GM10847 (cell line): Measurements from ENCODE around the gene MEGF6.

Source experiments
- POLR2A ChIP-seq: IDR thresholded peaks from 2 replicates; pipeline ENCODE4 v1.6.1; 2011; ENCODE audit not compliant: insufficient read length; ENCODE audit errors: extremely low read depth

Gene MEGF6

DNA sequence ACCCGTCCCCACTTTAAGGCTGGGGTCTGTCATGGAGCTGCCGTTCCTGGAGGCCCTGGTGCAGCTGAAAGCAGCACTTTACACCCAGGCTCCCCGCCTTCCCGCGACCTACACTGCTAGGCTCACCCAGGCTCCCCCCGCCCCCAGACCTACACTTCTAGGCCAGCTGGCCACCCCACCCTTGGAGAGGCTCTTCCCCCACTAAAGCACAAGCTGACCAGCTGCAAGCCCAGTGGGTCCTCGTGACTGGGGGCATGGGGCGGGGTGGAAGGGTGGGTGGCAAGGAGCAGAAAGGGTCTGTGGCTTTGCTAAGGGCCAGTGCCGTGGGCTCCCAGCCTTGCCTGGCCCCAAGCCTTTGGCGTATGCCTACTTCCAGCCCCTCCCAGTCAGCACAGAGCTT lies 166.6 kb downstream of the MEGF6 start:
- TF ChIP-seq POLR2A = no peak

- no peak for TF ChIP-seq POLR2A
Observed at GRCh38 chr1:3444298-3444697, 167.0 kb downstream of the MEGF6 start.

- TF ChIP-seq POLR2A = no peak
Observed at GRCh38 chr1:3443807-3444206, 167.5 kb downstream of the MEGF6 start.

GRCh38 chr1:3442901-3443300 lies 168.4 kb downstream of the MEGF6 start:
- no peak for TF ChIP-seq POLR2A

GRCh38 chr1:3442331-3442730 lies 169.0 kb downstream of the MEGF6 start:
- no peak for TF ChIP-seq POLR2A

GRCh38 chr1:3441880-3442279 lies 169.4 kb downstream of the MEGF6 start:
- no peak for TF ChIP-seq POLR2A

GRCh38 chr1:3441410-3441847 lies 169.9 kb downstream of the MEGF6 start:
- TF ChIP-seq POLR2A = no peak

- no peak for TF ChIP-seq POLR2A
Observed at GRCh38 chr1:3440711-3441409, 170.4 kb downstream of the MEGF6 start.

DNA sequence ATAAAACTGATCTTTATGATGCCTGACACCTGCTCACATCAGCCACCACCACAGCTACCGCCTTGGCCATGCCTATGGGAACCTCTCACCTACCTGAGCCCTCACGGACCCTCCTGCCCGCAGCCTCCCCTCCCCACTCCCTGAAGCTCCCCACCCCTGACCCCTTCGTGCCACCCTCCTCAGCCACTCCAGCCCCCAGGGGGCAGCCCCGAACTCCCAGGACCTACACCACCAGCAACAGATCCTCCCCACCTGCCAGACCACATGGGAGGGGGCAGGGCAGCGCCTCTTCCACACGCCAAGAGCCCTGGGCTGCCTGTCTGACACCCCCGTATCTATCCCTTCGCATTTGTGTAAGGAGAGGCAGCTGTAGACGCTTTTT lies 171.0 kb downstream of the MEGF6 start:
- TF ChIP-seq POLR2A = no peak
